ENCODE measurements around the gene LIN37.
A peak's percentile ranks its signal among the peaks of the same experiment; 100 is the strongest.

The LIN37 gene

GRCh38 chr19:35774274-35775045 is 26.1 kb downstream of the LIN37 start:
- FAIRE-seq (no peak), DNase-seq (ENCODE audit: insufficient read length, low spot score) (no peak)
- no peak for TF ChIP-seq CTCF (IDR thresholded peaks at IDR 0.05; ENCODE audit: insufficient read depth, missing control alignments)

- TF ChIP-seq CTCF (IDR thresholded peaks at IDR 0.05; ENCODE audit: insufficient read depth, missing control alignments), result no peak
These were observed 26.6 kb downstream of the LIN37 start for GRCh38 chr19:35775046-35775297.

GRCh38 chr19:35775298-35776101 is 27.1 kb downstream of the LIN37 start, which contains the start of gene ARHGAP33:
Gene ARHGAP33, plus strand, starts transcription at chr19:35775564. Its CDS starts 95 bp downstream, at chr19:35775659.
- DNase-seq (ENCODE audit: insufficient read length, low spot score) (peak; percentile 74), FAIRE-seq (no peak)
- no peak for TF ChIP-seq CTCF (IDR thresholded peaks at IDR 0.05; ENCODE audit: insufficient read depth, missing control alignments)

More at GRCh38 chr19:35775046-35775297, 26.6 kb downstream of the LIN37 start:
- FAIRE-seq (no peak), DNase-seq (ENCODE audit: insufficient read length, low spot score) (no peak)

- FAIRE-seq (no peak), DNase-seq (ENCODE audit: insufficient read length, low spot score) (no peak)
- TF ChIP-seq CTCF (IDR thresholded peaks at IDR 0.05; ENCODE audit: insufficient read depth, missing control alignments), result no peak
These were observed 27.9 kb downstream of the LIN37 start for GRCh38 chr19:35776102-35776788.

GRCh38 chr19:35777086-35777841 is 28.9 kb downstream of the LIN37 start:
- no peak for FAIRE-seq
- TF ChIP-seq CTCF (IDR thresholded peaks at IDR 0.05; ENCODE audit: insufficient read depth, missing control alignments), result no peak
- no peak for DNase-seq (ENCODE audit: insufficient read length, low spot score)

GRCh38 chr19:35777961-35778360 is 29.6 kb downstream of the LIN37 start:
- no peak for FAIRE-seq
- TF ChIP-seq CTCF (IDR thresholded peaks at IDR 0.05; ENCODE audit: insufficient read depth, missing control alignments), result no peak
- no peak for DNase-seq (ENCODE audit: insufficient read length, low spot score)

All from D721Med (cell line).